SK-N-SH (cell line): ENCODE results near the gene RBM20.

ENCODE experiments used
- CTCF ChIP-seq: fragments of 200-600 bp; sonication (generic); IDR thresholded peaks from 2 replicates; pipeline ENCODE4 v1.6.1; 2017; ENCODE audit warnings: antibody characterized with exemption, mild to moderate bottlenecking, moderate library complexity
- MXI1 ChIP-seq: IDR thresholded peaks from 2 replicates; pipeline ENCODE4 v1.6.1; 2012; ENCODE audit warnings: mild to moderate bottlenecking, low read depth, low read length, improper control_type of control experiment
- REST ChIP-seq: IDR thresholded peaks from 2 replicates; pipeline ENCODE4 v1.6.1; 2012; ENCODE audit warnings: mild to moderate bottlenecking, low read depth, low read length, moderate library complexity
- TAF1 ChIP-seq: IDR thresholded peaks from 2 replicates; pipeline ENCODE4 v1.6.1; 2012; ENCODE audit warnings: low read depth, mild to moderate bottlenecking, low read length, moderate library complexity, borderline replicate concordance

- TF ChIP-seq TAF1 = no peak
- TF ChIP-seq REST = no peak
- no peak for TF ChIP-seq CTCF
- no peak for TF ChIP-seq MXI1
Measured at GRCh38 chr10:110636932-110637557, 7.1 kb upstream of the RBM20 start.
